Activated T-cell treated with anti-CD3 and anti-CD28 coated beads for 24 hours (primary cell): Measurements from ENCODE around the gene CYP4F3.
"Not testable (repeated sequence)": the region's sequence is repeated elsewhere in the genome, so short reads cannot be mapped to it uniquely, and the experiment has no call there.

ENCODE experiments used
- DNase-seq: peaks from one replicate; pipeline ENCODE4 v3.0.0-alpha.2; 2020; ENCODE audit warnings: low read depth

CYP4F3 gene, protein sequence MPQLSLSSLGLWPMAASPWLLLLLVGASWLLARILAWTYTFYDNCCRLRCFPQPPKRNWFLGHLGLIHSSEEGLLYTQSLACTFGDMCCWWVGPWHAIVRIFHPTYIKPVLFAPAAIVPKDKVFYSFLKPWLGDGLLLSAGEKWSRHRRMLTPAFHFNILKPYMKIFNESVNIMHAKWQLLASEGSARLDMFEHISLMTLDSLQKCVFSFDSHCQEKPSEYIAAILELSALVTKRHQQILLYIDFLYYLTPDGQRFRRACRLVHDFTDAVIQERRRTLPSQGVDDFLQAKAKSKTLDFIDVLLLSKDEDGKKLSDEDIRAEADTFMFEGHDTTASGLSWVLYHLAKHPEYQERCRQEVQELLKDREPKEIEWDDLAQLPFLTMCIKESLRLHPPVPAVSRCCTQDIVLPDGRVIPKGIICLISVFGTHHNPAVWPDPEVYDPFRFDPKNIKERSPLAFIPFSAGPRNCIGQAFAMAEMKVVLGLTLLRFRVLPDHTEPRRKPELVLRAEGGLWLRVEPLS

DNA sequence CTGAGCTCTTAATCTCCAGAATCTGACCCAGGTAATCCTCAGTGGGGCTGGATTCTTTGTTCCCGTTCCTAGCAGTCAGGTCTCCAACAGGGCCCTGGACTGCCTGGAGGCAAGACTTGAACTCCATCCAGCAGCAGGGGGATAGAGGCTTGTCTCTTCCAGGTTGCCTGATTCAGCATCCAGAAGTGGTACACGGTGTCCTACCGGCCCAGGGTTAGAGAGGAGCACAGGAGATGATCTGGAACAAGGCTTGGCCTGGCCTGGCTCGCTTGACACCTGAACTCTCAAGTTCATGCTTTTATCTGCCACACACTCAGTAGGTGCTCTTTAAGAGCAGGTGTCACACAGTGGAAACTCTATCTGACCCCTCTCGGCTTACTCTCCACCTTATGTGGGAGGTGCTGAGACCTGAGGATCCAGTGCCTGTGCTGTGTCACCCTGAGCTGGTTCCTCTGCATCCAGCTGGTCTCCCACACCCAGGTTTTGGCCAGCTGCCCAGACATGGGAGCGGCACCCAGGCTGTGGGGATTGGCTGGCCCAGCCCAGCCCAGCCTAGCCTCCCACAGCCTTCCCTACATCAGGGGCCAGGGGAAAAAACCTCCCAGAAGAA is at the start of gene CYP4F3:
Gene CYP4F3 (plus strand): TSS at position 604 of the 610 bp plus-strand sequence. CDS start 519 bp downstream, outside the sequence.
- DNase-seq, result no peak

DNA sequence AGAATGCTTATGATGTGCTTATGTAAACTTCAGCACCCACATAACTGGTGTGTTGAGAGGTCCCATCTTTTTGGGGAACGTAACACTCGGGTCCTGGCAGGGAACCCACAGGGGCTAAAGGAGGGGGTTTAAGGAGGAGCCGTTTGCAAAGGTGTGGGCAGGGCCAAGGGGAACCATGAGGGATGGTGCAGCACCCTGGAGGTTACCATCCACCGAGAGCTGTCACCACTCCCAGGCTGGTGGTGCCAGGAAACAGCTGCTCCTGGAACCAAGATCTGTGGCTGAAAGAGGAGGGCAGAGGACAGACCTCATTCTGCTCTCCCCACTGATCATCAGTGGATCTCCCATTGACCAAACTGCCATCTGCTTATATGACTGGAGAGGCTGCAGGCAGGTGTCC is 48.9 kb upstream of the CYP4F3 start:
- no peak for DNase-seq

DNA sequence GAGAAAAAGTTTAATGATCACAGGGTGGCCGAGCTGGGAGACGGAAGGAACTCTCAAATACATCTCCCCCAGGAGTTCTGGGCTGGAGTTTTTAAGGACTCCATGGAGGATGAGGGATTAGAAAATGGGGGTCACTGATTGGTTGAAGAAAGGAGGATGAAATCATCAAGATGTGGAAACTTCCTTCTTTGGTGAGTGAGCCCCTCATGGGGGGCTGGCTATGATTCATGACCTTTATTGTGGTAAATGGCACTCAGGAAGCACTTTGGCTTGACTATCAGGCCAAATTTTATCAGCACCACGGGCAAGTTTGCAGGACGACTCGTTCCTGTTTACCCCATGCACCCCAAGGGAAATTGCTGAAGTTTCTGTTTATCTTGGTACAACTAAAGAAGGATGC is 48.2 kb upstream of the CYP4F3 start:
- not testable (repeated sequence) for DNase-seq

DNA sequence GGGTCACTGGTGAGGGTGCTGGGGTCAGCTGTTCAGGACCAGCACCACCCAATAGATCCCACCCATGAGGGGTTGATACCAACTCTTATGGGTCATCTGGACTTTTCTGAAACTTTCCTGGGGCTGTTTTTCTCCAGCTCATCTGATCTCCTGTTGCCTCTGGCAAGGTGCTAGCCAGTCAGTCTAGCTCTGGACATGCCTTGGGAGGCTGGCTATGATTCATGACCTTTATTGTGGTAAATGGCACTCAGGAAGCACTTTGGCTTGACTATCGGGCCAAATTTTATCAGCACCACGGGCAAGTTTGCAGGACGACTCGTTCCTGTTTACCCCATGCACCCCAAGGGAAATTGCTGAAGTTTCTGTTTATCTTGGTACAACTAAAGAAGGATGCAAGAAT is 46.9 kb upstream of the CYP4F3 start:
- not testable (repeated sequence) for DNase-seq

DNA sequence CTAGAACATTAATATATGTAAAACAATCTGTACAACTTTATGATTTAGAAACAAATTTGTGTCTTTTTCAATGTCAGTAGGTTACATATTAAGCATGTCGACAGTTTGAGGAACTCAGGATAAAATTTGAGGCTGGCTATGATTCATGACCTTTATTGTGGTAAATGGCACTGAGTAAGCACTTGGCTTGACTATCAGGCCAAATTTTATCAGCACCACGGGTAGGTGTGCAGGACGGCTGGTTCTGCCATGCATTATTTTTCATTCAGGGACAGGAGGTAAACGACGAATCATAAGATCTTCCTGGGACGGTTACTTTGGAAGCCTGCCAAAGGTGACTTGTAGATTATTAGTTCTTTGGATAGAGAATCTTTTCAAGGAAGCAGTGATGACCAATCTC is 45.6 kb upstream of the CYP4F3 start:
- DNase-seq, result no peak

DNA sequence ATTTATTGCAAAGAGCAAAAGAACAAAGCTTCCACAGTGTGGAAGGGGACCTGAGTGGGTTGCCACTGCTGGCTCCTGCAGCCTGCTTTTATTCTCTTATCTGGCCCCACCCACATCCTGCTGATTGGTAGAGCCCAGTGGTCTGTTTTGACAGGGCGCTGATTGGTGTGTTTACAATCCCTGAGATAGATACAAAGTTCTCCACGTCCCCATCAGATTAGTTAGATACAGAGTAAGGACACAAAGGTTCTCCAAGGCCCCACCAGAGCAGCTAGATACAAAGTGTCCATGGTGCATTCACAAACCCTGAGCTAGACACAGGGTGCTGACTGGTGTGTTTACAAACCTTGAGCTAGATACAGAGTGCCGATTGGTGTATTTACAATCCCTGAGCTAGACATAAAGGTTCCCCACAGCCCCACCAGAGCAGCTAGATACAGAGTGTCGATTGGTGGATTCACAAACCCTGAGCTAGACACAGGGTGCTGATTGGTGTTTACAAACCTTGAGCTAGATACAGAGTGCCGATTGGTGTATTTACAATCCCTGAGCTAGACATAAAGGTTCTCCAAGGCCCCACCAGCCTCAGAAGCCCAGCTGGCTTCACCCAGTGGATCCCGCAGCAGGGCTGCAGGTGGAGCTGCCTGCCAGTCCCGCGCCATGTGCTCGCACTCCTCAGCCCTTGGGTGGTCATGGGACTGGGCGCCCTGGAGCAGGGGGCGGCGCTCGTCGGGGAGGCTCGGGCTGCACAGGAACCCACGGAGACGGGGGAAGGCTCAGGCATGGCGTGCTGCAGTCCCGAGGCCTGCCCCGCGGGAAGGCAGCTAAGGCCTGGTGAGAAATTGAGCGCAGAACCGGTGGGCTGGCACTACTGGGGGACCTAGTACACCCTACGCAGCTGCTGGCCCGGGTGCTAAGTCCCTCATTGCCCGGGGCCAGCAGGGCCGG is 32.4 kb upstream of the CYP4F3 start:
- DNase-seq, result not testable (repeated sequence)

DNA sequence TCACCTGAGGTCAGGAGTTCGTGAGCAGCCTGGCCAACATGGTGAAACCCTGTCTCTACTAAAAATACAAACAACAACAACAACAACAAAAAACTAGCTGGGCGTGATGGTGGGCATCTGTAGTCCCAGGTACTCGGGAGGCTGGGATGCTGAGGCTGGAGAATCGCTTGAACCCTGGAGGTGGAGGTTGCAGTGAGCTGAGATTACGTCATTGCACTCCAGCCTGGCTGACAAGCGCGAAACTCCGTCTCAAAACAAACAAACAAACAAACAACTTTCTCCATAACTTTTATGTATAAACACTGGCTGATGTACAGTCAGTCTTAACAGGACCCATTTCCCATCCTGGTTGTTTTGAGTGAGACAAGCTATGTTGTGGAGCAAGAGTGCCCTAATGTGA is 31.4 kb upstream of the CYP4F3 start:
- DNase-seq, result no peak

DNA sequence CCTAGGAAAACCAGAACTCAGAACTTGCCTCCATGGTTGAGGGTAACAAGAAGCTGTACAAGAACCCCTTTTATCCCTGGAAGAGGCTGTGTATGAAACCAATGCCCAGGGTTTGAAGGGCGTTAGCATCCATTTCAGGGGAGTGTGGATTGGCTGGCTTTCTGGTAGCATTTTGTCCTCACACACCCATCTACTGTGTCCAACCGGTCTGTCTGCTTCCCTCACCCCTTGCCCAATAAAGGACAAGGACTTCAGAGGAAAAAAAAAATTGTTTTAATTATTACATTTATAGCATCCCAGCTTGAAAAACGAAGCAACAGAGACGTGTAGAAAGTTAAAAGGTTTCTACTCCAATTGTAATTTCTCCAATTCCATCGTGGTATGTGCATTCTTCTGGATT is 28.4 kb upstream of the CYP4F3 start:
- DNase-seq, result no peak

DNA sequence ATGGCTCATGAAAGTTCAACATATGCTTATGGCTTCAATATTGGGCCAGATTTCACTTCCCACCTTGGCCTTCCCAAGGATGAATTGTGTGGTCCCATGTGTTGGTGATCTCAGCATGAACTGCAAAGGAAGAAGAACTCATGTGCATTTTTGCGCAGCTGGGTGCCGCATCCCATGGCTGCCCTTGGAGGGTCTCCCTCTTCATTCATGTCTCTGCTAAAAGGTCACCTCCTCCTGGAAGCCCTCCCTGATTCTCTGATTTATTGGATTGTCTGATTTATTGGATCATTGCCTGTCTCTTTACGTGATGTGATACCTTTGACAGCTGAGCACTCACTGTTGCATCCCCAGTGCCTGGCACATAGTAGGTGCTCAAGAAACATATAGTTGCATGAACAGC is 27.4 kb upstream of the CYP4F3 start:
- DNase-seq, result no peak

DNA sequence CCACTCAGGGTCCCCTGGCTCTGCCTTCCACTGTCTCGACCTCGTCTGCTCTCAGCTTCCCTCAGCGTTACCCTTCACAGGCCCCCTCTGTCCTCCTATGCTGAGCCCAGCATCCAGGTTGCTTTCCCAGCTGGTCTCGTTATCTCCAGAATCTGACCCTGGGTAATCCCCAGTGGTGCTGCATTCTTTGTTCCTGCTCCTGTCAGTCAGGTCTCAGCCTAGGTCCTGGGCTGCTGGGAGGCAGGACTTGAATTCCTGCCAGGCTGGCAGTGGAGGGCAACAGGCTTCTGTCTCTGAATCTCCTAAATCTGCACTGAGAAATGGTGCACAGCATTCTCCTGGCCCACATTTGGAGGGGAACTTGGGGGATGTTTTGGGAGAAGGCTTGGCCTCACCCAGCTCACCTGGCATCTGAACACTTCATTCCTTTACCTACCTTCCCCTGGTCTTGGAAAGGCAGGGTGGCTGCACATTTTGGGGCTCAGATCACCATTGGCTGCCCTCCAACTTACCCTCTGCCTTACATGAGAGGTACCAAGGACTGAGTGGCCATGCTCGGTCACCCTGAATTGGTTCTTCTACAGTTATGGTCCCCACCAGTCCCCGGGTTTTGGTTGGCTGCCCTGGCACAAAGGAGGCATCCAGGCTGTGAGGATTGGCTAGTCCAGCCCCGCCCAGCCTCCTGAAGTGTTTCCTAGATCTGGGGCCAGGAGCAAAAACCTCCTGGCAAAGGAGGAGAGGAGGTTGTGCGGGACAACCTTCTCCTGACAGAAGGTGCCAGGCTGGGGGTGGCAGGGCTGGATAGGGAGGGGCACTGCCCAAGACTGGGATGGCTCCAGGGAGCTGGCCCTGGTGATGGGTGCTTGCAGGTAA is 26.0 kb upstream of the CYP4F3 start, which contains the start of gene CYP4F8:
Gene CYP4F8 (plus strand): TSS at position 712 of the 873 bp plus-strand sequence. CDS start 399 bp downstream, outside the sequence.
- no peak for DNase-seq

DNA sequence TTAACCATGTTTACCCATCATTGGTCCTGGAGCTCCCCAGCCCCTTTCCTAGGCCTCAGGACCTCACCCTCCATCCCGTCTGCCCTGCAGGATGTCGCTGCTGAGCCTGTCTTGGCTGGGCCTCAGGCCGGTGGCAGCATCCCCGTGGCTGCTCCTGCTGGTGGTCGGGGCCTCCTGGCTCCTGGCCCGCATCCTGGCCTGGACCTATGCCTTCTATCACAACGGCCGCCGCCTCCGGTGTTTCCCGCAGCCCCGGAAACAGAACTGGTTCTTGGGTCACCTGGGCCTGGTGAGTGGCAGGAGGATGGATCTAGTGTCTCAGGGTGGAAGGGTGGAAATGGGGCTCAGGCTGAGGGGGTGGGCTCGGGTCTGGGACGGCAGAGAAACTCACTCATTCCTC is 25.2 kb upstream of the CYP4F3 start:
- no peak for DNase-seq

DNA sequence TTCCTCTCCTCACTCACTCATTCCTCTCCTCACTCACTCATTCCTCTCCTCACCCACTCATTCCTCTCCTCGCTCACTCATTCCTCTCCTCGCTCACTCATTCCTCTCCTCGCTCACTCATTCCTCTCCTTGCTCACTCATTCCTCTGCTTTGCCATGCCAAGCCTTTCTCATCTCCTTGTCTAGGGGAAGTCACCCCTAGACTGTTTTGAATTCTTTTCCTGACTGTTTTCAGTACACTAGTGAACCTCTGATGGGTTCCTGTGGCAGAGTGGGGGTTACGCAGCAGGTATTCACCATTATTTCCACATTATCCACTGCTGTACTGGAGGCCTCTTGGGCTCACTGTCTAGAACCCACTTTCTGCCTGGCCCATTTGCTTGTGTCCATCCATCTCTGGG is 24.5 kb upstream of the CYP4F3 start:
- DNase-seq, result no peak

DNA sequence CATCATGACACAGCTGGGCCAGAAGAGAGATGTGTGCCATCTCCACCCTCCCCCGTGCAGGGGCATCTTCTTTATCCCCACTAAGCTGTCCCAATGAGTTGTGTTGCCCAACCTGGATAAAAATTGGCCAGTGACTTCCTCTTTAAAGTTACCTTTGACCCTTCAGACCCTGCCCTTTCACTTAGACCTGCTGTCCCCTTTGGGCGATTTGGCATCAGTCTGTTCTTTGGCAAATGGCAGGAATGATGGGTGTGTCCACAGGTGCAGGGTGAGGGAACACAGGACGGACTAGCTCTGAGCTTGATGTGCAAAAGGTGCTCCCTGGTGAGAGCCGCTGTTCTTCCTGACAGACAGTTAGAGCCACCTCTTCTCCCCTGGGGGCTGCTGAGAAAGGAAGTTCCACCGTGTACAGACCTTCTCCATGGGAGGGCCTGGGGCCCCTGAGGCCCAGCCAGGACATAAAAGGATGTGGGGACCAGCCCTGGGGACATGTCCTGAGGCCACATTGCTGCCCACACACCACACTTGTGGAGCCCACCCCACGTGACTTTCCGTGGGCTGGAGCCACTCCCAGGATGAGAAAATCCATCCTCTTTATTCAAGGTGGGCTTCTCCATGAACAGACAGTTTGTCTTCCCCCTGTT is 23.9 kb upstream of the CYP4F3 start:
- no peak for DNase-seq

DNA sequence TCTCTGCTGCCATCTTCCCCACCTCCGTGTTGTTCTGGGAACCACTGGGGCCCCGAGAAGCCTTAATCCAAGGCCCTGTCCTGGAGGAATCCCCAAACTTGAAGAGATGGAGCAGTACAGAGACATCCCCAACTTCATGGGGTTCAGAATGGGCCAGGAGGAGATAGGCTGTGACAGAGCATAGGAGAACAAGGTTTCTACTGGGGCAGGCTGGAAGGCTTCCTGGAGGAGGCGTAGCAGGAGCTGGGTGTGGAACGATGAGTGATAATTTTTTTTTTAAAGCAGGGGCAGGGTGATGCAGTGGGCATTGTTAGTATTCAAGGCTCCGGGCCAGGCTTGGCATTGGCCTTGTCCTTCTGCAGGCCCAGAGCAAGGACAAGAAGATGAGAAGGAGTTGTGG is 22.4 kb upstream of the CYP4F3 start:
- no peak for DNase-seq

DNA sequence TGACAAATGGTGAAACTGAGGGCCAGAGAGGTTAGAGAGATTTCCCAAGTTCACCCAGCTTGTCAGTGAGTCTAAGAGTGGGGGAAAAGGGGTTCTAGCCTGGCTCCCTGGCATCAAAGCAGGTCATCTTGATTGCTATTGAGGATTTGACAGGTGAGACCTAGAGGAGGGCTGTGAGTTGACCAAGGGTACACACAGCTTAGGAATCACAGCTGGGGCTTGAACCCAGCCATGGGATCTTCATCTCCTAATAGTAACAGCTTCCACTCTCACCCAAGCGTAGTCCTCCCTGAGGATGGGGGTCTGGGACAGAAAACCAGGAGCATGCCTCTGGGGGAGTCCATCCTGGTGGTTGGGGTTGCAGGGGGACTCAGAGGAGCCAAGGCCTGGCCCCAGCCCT is 18.9 kb upstream of the CYP4F3 start:
- DNase-seq, result no peak

DNA sequence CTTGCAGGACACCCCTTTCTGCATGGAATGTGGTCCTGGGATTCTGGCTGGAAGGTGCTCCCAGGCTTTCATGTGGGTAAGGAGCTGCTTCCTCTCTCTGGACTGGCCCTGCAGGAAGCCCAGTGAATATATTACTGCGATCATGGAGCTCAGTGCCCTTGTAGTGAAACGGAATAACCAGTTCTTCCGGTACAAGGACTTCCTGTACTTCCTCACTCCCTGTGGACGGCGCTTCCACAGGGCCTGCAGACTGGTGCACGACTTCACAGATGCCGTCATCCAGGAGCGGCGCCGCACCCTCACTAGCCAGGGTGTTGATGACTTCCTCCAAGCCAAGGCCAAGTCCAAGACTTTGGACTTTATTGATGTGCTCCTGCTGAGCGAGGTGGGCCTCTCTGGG is 17.7 kb upstream of the CYP4F3 start:
- DNase-seq, result no peak

DNA sequence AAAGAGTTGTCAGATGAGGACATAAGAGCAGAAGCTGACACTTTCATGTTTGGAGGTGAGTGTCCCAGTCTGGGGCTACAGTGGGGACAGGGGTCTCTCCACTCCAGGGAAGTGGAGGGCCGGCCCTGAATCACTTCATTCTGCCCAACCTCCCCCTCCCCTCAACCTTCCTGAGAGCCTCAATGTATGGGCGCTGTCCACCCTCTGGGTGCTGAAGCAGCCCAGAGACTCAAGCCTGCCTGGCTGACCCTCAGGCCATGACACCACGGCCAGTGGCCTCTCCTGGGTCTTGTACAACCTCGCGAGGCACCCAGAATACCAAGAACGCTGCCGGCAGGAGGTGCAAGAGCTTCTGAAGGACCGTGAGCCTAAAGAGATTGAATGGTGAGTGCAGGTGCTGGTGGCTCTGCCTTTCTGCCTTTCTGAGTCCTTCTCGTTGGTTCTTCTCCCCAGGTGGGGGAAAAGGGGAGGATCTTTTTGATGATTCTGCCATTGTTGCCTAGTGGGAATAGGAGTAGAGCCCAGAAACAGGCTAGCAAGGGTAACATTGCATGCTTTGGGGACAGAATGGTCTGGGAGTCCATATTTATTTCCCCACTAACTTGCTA is 16.9 kb upstream of the CYP4F3 start:
- DNase-seq, result no peak

DNA sequence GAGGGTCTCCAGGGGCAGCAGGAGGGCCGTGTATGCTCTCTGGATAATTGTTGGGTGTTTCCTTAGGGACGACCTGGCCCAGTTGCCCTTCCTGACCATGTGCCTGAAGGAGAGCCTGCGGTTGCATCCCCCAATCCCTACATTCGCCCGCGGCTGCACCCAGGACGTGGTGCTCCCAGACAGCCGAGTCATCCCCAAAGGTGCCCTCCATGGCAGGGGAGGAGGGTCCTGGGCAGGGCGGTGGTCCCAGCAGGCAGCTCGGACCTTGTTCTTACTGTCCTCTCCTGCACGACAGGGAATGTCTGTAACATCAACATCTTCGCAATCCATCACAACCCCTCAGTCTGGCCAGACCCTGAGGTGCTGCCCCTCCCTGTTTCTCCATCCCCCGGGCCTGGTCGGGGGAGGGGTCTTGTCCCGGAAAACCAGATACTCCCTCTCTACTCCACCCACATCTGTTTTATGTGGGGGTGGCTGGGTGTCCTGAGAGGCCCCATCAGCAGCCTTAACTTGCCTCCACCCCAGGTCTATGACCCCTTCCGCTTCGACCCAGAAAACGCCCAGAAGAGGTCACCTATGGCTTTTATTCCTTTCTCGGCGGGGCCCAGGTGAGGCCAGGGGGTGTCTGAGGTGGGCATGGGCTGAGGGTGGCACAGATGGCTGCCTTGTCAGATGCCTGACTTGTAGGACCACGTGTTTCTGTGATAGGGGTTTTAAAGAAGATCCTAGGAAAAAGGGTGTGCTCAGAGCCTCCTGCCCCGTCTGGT is 12.3 kb upstream of the CYP4F3 start:
- DNase-seq, result no peak
